ENCODE results near the gene SGF29. TPM values are rescaled to one million over a fixed set of nuclear protein-coding genes. Genes with fewer than 3 reads are reported as not detected.

Gene SGF29
- polyA plus RNA-seq, 3 donors = 14.0 to 24.3 (median 18.8) TPM

- no peak overlapping the region for H3K4me2 ChIP-seq (replicated peaks; ENCODE audit: extremely low read depth, low read length, poor library complexity, severe bottlenecking)
- 91% methylated on average over 14 of the region's 21 CpGs for WGBS (ENCODE audit: insufficient coverage)
- H3K9ac ChIP-seq (ENCODE audit: insufficient read depth, low read length, poor library complexity, severe bottlenecking) = no peak overlapping the region
- peaks cover 14 to 21% of the 10 kb centered on the region in 2 donors for H3K4me1 ChIP-seq (ENCODE audit: control insufficient read depth in 1 of 2, insufficient read depth in 2 of 2, low read length in 2 of 2)
- H3K36me3 Mint-ChIP-seq = no peaks in the 10 kb centered on the region
- no peak overlapping the region for H3K27ac ChIP-seq (ENCODE audit: low read depth in 1 of 2, low read length in 2 of 2)
- H3K4me3 ChIP-seq (replicated peaks in 1 of 3; ENCODE audit: low read depth in 2 of 3, low read length in 3 of 3) = no peak overlapping the region
- no peak overlapping the region for H3K4me3 Mint-ChIP-seq
- H4K20me1 ChIP-seq (ENCODE audit: insufficient read depth, low read length) = no peaks in the 10 kb centered on the region
- H3K9me3 Mint-ChIP-seq = no peaks in the 10 kb centered on the region
- H3K27me3 Mint-ChIP-seq (ENCODE audit: low read depth in 3 of 3) = peaks cover 0 to 6% (median 2%) of the 10 kb centered on the region in 3 donors
- no peak for TF ChIP-seq CTCF (IDR thresholded peaks at IDR 0.05)
- H3K27ac Mint-ChIP-seq = peak overlapping the region in 2 of 7 donors; percentile 20 to 66
- H3K9me3 ChIP-seq (replicated peaks in 1 of 2; ENCODE audit: control insufficient read depth in 1 of 2, insufficient read depth in 1 of 2, low read length in 2 of 2) = no peaks in the 10 kb centered on the region
- no peaks in the 10 kb centered on the region for H3K79me2 ChIP-seq (ENCODE audit: insufficient read depth, low read length)
- DNase-seq = no peak
- H3K36me3 ChIP-seq (replicated peaks in 1 of 2; ENCODE audit: control insufficient read depth in 1 of 2, insufficient read depth in 2 of 2, low read length in 2 of 2) = no peaks in the 10 kb centered on the region
- peaks cover 22% of the 10 kb centered on the region for H3K4me1 Mint-ChIP-seq
- intact Hi-C loops (cut with micrococcal nuclease) = no loop called here
- H3K27me3 ChIP-seq (ENCODE audit: control insufficient read depth in 2 of 2, insufficient read depth in 2 of 2, low read length in 2 of 2) = no peaks in the 10 kb centered on the region
- H2AFZ ChIP-seq (ENCODE audit: insufficient read depth, low read depth, low read length, poor library complexity, severe bottlenecking) = no peak overlapping the region
These were observed 41.6 kb upstream of the SGF29 start for GRCh38 chr16:28511801-28512789.

- TF ChIP-seq CTCF (IDR thresholded peaks at IDR 0.05) = no peak
These were observed 40.1 kb upstream of the SGF29 start for GRCh38 chr16:28513484-28514181.

More at GRCh38 chr16:28513484-28514181, 40.1 kb upstream of the SGF29 start:
- H3K9me3 Mint-ChIP-seq = no peaks in the 10 kb centered on the region
- H3K27me3 Mint-ChIP-seq (ENCODE audit: low read depth in 3 of 3) = peaks cover 0 to 4% (median 0%) of the 10 kb centered on the region in 3 donors
- WGBS (ENCODE audit: insufficient coverage) = 93% methylated on average over 9 of the region's 12 CpGs
- peaks cover 7% of the 10 kb centered on the region for H3K4me1 Mint-ChIP-seq
- H3K36me3 Mint-ChIP-seq = no peaks in the 10 kb centered on the region
- H3K9ac ChIP-seq (ENCODE audit: insufficient read depth, low read length, poor library complexity, severe bottlenecking) = no peak overlapping the region
- H2AFZ ChIP-seq (ENCODE audit: insufficient read depth, low read depth, low read length, poor library complexity, severe bottlenecking) = no peak overlapping the region
- peak overlapping the region in 1 of 7 donors; percentile 70 for H3K27ac Mint-ChIP-seq
- no peak overlapping the region for H3K4me3 ChIP-seq (replicated peaks in 1 of 3; ENCODE audit: low read depth in 2 of 3, low read length in 3 of 3)
- no peaks in the 10 kb centered on the region for H3K9me3 ChIP-seq (replicated peaks in 1 of 2; ENCODE audit: control insufficient read depth in 1 of 2, insufficient read depth in 1 of 2, low read length in 2 of 2)
- H3K27me3 ChIP-seq (ENCODE audit: control insufficient read depth in 2 of 2, insufficient read depth in 2 of 2, low read length in 2 of 2) = no peaks in the 10 kb centered on the region
- H3K36me3 ChIP-seq (replicated peaks in 1 of 2; ENCODE audit: control insufficient read depth in 1 of 2, insufficient read depth in 2 of 2, low read length in 2 of 2) = no peaks in the 10 kb centered on the region
- H3K4me3 Mint-ChIP-seq = no peak overlapping the region
- intact Hi-C loops (cut with micrococcal nuclease) = no loop called here
- H3K4me1 ChIP-seq (ENCODE audit: control insufficient read depth in 1 of 2, insufficient read depth in 2 of 2, low read length in 2 of 2) = peaks cover 0 to 7% of the 10 kb centered on the region in 2 donors
- H3K79me2 ChIP-seq (ENCODE audit: insufficient read depth, low read length) = no peaks in the 10 kb centered on the region
- no peak overlapping the region for H3K4me2 ChIP-seq (replicated peaks; ENCODE audit: extremely low read depth, low read length, poor library complexity, severe bottlenecking)
- no peak overlapping the region for H3K27ac ChIP-seq (ENCODE audit: low read depth in 1 of 2, low read length in 2 of 2)
- no peak for DNase-seq
- no peaks in the 10 kb centered on the region for H4K20me1 ChIP-seq (ENCODE audit: insufficient read depth, low read length)

All from CD14-positive monocyte (primary cell).